Fibroblast of the aortic adventitia (primary cell): ENCODE measurements around the gene UPF3A. TPM values are rescaled to one million over a fixed set of nuclear protein-coding genes. Genes with fewer than 3 reads are reported as not detected.
A peak's percentile ranks its signal among the peaks of the same experiment; 100 is the strongest.

Source experiments
- DNase-seq: peaks from one replicate; pipeline ENCODE4 v3.0.0-alpha.2; 2010; ENCODE audit warnings: low read depth
- H3K4me3 ChIP-seq: 2 replicates; pipeline ENCODE4 v1.5.1; 2011; ENCODE audit warnings: low read depth, mild to moderate bottlenecking, control low read depth, low read length, moderate library complexity
- total RNA-seq: library from RNA; depleted of rRNA; stranded (reverse); fragments of >200 nt; gene quantifications from 2 replicates; pipeline ENCODE4 v1.2.3, GENCODE V29; 2012; ENCODE audit warnings: low replicate concordance
- TF ChIP-seq, protein P1 (sequence below): IDR thresholded peaks from 2 replicates; pipeline ENCODE4 v1.5.1; 2011; ENCODE audit warnings: mild to moderate bottlenecking, low read length, control low read depth, inconsistent platforms; ENCODE audit not compliant: insufficient read depth

Gene UPF3A
- total RNA-seq, 1 donor, result 32.1 TPM

- H3K4me3 ChIP-seq, result peak overlapping the region; percentile 80
- TF ChIP-seq, protein P1, sequence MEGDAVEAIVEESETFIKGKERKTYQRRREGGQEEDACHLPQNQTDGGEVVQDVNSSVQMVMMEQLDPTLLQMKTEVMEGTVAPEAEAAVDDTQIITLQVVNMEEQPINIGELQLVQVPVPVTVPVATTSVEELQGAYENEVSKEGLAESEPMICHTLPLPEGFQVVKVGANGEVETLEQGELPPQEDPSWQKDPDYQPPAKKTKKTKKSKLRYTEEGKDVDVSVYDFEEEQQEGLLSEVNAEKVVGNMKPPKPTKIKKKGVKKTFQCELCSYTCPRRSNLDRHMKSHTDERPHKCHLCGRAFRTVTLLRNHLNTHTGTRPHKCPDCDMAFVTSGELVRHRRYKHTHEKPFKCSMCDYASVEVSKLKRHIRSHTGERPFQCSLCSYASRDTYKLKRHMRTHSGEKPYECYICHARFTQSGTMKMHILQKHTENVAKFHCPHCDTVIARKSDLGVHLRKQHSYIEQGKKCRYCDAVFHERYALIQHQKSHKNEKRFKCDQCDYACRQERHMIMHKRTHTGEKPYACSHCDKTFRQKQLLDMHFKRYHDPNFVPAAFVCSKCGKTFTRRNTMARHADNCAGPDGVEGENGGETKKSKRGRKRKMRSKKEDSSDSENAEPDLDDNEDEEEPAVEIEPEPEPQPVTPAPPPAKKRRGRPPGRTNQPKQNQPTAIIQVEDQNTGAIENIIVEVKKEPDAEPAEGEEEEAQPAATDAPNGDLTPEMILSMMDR, result no peak
- DNase-seq, result no peak
Measured at GRCh38 chr13:114313061-114313860, 31.9 kb downstream of the UPF3A start.

GRCh38 chr13:114314074-114314912, 32.9 kb downstream of the UPF3A start, which contains the start of gene CHAMP1:
TSS of gene CHAMP1 (plus strand) at chr13:114314503. CDS start at chr13:114323843, 9,340 bp downstream.
- TF ChIP-seq, protein P1, result peak; percentile 11
- H3K4me3 ChIP-seq, result peak within 1 kb of the TSS; percentile 80
- peak; percentile 95 for DNase-seq

GRCh38 chr13:114315074-114315785, 33.8 kb downstream of the UPF3A start:
- DNase-seq, result no peak
- TF ChIP-seq, protein P1, result no peak
- H3K4me3 ChIP-seq, result peak overlapping the region; percentile 80

- TF ChIP-seq, protein P1, result no peak
- H3K4me3 ChIP-seq, result no peak overlapping the region
- DNase-seq, result no peak
Measured at GRCh38 chr13:114318624-114319023, 37.2 kb downstream of the UPF3A start.

GRCh38 chr13:114319441-114319913, 38.1 kb downstream of the UPF3A start:
- TF ChIP-seq, protein P1, result no peak
- peak overlapping the region; percentile 22 for H3K4me3 ChIP-seq
- peak; percentile 82 for DNase-seq

- no peak for DNase-seq
- TF ChIP-seq, protein P1, result no peak
- no peak overlapping the region for H3K4me3 ChIP-seq
Measured at GRCh38 chr13:114320065-114320464, 38.7 kb downstream of the UPF3A start.
